H1 (cell line): ENCODE measurements around the gene JAM2. TPM values are rescaled to one million over a fixed set of nuclear protein-coding genes. Genes with fewer than 3 reads are reported as not detected.

Source experiments
- CBX8 ChIP-seq: fragments of 300-800, 300-1000 bp; sonication (generic); IDR thresholded peaks from 2 replicates; pipeline ENCODE4 v1.7.1; 2016; ENCODE audit warnings: low read depth, low read length, borderline replicate concordance
- CHD7 ChIP-seq: fragments of 300-600 bp; sonication (generic); IDR thresholded peaks from 2 replicates; pipeline ENCODE4 v1.7.1; 2012; ENCODE audit warnings: low read length, moderate library complexity, mild to moderate bottlenecking, inconsistent platforms; ENCODE audit not compliant: insufficient replicate concordance
- CTBP2 ChIP-seq: IDR thresholded peaks from 2 replicates; pipeline ENCODE4 v1.7.0; 2011; ENCODE audit warnings: borderline replicate concordance, mild to moderate bottlenecking, moderate library complexity, mixed read lengths, low read length; ENCODE audit not compliant: insufficient read depth, insufficient read length
- GABPA ChIP-seq: IDR thresholded peaks from 2 replicates; pipeline ENCODE4 v1.6.1; 2011; ENCODE audit warnings: mild to moderate bottlenecking, low read length, moderate library complexity, borderline replicate concordance; ENCODE audit not compliant: insufficient read depth
- GTF2F1 ChIP-seq: IDR thresholded peaks from 2 replicates; pipeline ENCODE4 v1.6.1; 2012; ENCODE audit warnings: low read depth, low read length, improper control_type of control experiment, borderline replicate concordance
- KDM5A ChIP-seq: fragments of 200-600 bp; IDR thresholded peaks from 2 replicates; pipeline ENCODE4 v1.7.1; 2012; ENCODE audit warnings: mild to moderate bottlenecking, low read length, inconsistent platforms, mixed read lengths
- NANOG ChIP-seq: IDR thresholded peaks from 2 replicates; pipeline ENCODE4 v1.6.1; 2011; ENCODE audit warnings: low read length, low read depth, mild to moderate bottlenecking, inconsistent platforms; ENCODE audit not compliant: insufficient read depth, poor library complexity, severe bottlenecking
- PHF8 ChIP-seq: fragments of 200-600 bp; sonication (generic); conservative IDR thresholded peaks from 2 replicates; pipeline ENCODE4 v1.7.1; 2012; ENCODE audit warnings: low read depth, mild to moderate bottlenecking, inconsistent platforms, low read length, moderate library complexity
- POU5F1 ChIP-seq: IDR thresholded peaks from 2 replicates; pipeline ENCODE4 v1.6.1; 2011; ENCODE audit warnings: low read depth, mild to moderate bottlenecking, low read length, moderate library complexity
- SUZ12 ChIP-seq: fragments of 200-600 bp; sonication (generic); IDR thresholded peaks from 2 replicates; pipeline ENCODE4 v1.6.1; 2012; ENCODE audit warnings: mild to moderate bottlenecking, inconsistent platforms, low read length, moderate library complexity, mixed read lengths
- TAF1 ChIP-seq: IDR thresholded peaks from 2 replicates; pipeline ENCODE4 v1.6.1; 2011; ENCODE audit warnings: mild to moderate bottlenecking, low read depth, low read length
- polyA plus RNA-seq, 7 experiments: library from polyadenylated mRNA; depleted of rRNA in 3 of 7; stranded (reverse) in 5 of 7; unstranded in 2 of 7; fragments of >200 nt in 5 of 7; fragments of 200-250 nt in 2 of 7; gene quantifications; 1 replicate in 5 of 7; 2 replicates in 1 of 7; 4 replicates in 1 of 7; pipeline versions ENCODE4 v1.2.1 to v1.2.3, GENCODE V29; 2011 to 2013; ENCODE audit warnings: missing spikeins in 2 of 7, mixed read lengths in 2 of 7
- total RNA-seq: library from RNA; stranded (reverse); fragmentation: NEBNext Ultra II Directional; extraction: Animal tissue kit (Norgen Biotek cat#: 25700); gene quantifications from 2 replicates; pipeline ENCODE4 v1.2.1, GENCODE V29; 2021

Gene JAM2
- total and polyA plus RNA-seq, 2 of the 8 experiments (the other 6 are each of a cell fraction or from before 2014, with no cell fraction given) = 4.9 to 9.5 TPM

GRCh38 chr21:25615880-25616279 is 23.2 kb upstream of the JAM2 start (continued):
- TF ChIP-seq CHD7 (no peak), KDM5A (no peak), GTF2F1 (no peak), GABPA (no peak), CTBP2 (no peak), PHF8 (no peak), CBX8 (no peak), POU5F1 (no peak), SUZ12 (no peak), TAF1 (no peak), NANOG (no peak)
